Mammary microvascular endothelial cell (primary cell): ENCODE results near the gene CD6. TPM values are rescaled to one million over a fixed set of nuclear protein-coding genes. Genes with fewer than 3 reads are reported as not detected.

Experiments
- total RNA-seq: library from RNA; depleted of rRNA; stranded (reverse); fragments of >200 nt; gene quantifications from 2 replicates; pipeline ENCODE4 v1.2.3, GENCODE V29; 2015

The CD6 gene, protein sequence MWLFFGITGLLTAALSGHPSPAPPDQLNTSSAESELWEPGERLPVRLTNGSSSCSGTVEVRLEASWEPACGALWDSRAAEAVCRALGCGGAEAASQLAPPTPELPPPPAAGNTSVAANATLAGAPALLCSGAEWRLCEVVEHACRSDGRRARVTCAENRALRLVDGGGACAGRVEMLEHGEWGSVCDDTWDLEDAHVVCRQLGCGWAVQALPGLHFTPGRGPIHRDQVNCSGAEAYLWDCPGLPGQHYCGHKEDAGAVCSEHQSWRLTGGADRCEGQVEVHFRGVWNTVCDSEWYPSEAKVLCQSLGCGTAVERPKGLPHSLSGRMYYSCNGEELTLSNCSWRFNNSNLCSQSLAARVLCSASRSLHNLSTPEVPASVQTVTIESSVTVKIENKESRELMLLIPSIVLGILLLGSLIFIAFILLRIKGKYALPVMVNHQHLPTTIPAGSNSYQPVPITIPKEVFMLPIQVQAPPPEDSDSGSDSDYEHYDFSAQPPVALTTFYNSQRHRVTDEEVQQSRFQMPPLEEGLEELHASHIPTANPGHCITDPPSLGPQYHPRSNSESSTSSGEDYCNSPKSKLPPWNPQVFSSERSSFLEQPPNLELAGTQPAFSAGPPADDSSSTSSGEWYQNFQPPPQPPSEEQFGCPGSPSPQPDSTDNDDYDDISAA
- not detected in 2 replicates for total RNA-seq

DNA sequence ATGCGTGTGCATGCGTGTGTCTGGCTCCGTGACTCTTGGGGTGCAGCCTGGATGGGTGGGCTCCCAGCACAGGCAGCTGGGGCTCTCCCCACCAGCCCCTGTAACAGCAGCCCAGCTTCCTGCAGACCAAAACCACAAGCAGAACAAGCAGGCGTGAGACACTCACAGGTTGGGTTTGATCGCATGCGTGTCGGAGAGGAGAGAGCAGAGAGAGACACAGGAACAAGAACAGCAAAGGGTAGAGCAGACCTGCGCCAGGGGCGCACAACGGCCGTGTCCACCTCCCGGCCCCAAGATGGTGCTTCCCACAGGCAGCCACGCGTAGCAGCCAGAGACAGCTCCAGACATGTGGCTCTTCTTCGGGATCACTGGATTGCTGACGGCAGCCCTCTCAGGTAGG is at the start of gene CD6:
TSS of gene CD6 (plus strand) at position 161 of the 400 bp plus-strand sequence. CDS start at position 347, 186 bp downstream.

DNA sequence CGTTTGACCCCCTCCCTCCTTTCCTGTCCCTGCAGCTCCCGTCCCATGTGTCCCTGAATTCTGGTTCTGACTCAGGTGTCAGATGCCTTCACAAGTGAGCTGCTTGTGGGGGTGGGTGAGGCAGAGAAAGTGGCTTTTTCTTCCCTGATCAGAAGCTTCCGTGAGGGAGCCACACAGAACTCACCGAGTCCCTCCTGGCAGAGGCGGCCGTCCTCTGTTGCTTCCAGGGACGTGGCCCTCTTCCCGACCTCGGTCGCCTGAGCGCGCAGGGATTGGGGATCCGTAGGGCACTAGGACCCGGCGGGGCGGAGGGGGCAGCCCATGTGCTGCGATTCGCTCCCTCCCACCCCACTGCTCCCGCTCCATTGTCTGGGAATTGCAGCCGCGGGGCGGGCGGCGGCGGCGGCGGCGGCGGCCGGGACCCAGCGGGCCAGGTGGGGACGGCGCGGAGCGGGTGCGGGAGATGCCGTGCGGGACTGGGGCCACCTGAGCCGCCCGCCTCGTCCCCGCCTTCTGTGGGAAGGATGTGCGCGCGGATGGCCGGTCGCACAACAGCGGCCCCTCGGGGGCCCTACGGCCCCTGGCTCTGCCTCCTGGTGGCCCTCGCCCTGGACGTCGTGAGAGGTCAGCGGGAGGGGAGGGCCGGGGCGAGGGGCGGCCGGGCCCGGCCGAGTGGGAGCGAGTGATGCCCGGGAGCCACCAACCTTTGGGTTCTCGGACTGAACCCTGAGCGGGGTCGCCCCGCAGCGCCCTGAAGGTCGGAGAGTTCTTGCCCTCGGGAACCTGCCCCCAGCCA is 47.2 kb upstream of the CD6 start, which contains the start of gene TMEM132A:
TSS of gene TMEM132A (plus strand) at position 351 of the 796 bp plus-strand sequence. CDS start at position 525, 174 bp downstream.

DNA sequence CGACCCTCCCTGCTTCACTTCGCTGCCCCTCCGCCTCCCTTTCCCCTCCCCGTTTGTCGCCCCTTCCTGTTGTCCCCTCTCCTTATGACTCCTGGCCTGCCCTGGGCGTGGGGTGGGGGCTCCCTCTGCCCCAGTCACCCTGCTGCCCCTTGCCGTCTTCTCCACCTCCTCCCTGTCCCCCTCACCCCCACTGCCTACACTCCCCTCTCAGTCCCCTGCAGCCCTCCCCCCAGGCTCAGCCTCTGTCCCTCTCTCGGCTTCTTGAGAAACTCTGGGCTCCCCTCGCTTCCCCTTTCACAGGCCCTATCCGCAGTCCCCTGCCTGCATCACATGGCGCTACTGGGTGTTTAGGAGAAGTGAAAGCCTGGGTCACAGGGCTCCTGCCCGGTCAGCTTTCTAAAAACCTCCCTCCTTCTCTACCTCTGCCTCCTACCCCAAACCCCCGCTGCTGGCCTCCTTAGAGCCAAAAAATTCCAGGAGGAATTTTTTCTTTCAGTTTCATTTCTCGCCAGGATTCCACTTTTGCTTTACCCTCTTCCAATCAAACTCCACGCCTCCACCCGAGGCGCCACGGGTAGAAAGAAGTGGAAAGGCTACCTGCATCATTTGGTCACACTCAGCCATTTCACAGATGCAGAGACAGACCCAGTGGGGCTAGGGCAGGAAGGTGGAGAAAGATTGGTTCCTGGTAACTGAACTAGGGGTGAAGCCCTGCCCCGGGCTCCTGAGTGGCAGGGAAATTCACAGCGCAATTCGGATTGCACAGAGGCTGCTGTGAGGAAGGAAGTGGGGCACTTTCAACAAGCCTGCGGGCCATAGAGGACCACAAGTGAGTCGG is 19.4 kb upstream of the CD6 start, which contains the start of gene SLC15A3:
TSS of gene SLC15A3 (minus strand) at position 273 of the 838 bp plus-strand sequence. CDS start 625 bp downstream, outside the sequence.

Other genes starting within 250 kb of the CD6 start
- not detected in 2 replicates for gene MS4A18, start 247.0 kb upstream of the CD6 start, total RNA-seq
- not detected in 2 replicates for gene MS4A15, start 214.8 kb upstream of the CD6 start, total RNA-seq
- not detected in 2 replicates for gene MS4A10, start 186.3 kb upstream of the CD6 start, total RNA-seq
- 51.2 and 54.3 TPM in 2 replicates for gene CCDC86, start 129.6 kb upstream of the CD6 start, total RNA-seq
- gene PTGDR2, start 115.7 kb upstream of the CD6 start, total RNA-seq: not detected in 2 replicates
- gene ZP1, start 104.1 kb upstream of the CD6 start, total RNA-seq: not detected in 2 replicates
- 115 and 121 TPM in 2 replicates for gene PRPF19, start 65.1 kb upstream of the CD6 start, total RNA-seq
- 198 and 201 TPM in 2 replicates for gene TMEM109, start 57.5 kb upstream of the CD6 start, total RNA-seq
- 127 and 130 TPM in 2 replicates for gene TMEM132A, start 47.2 kb upstream of the CD6 start, total RNA-seq
- 21.7 and 35.7 TPM in 2 replicates for gene SLC15A3, start 19.5 kb upstream of the CD6 start, total RNA-seq
- gene CD5, start 130.8 kb downstream of the CD6 start, total RNA-seq: not detected in 2 replicates
- 17.9 and 23.6 TPM in 2 replicates for gene VPS37C, start 189.7 kb downstream of the CD6 start, total RNA-seq
- not detected in 2 replicates for gene PGA3, start 231.8 kb downstream of the CD6 start, total RNA-seq